ENCODE measurements around the gene MID1. TPM values are rescaled to one million over a fixed set of nuclear protein-coding genes. Genes with fewer than 3 reads are reported as not detected.
A peak's percentile ranks its signal among the peaks of the same experiment; 100 is the strongest.

The MID1 gene
- total and polyA plus RNA-seq, 4 donors: 4.3 to 25.8 (median 12.9) TPM

DNA sequence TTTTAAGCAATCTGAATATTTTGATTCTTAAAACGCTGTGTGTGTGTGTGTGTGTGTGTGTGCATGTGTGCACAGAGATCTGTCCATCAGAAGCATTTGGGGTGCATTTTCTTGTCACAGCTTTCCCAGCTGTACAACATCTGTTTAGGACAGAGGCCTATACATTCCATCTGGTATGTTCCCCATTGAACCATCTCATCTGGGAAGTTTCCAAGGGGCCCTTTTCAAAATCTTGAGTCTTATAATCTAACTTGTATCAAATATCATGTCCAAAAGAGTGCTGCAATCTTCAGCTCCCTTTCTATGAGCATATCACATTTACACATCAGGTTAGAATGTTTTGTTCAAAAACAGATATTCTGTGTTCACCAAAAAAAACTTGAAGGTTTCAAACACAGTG lies 16.5 kb upstream of the MID1 start:
- Histone ChIP-seq H3K27ac (ENCODE audit: low read depth in 1 of 2, low read length in 1 of 2) (no peak overlapping the region), H3K4me1 (ENCODE audit: control insufficient read depth in 5 of 5, insufficient read depth in 5 of 5, low read length in 5 of 5) (no peaks in the 10 kb centered on the region), H3K27me3 (ENCODE audit: control insufficient read depth in 3 of 3, insufficient read depth in 3 of 3, low read length in 2 of 3) (peaks cover 0 to 6% (median 0%) of the 10 kb centered on the region in 3 donors), H3K9me3 (ENCODE audit: control insufficient read depth in 4 of 4, insufficient read depth in 3 of 4, low read length in 3 of 4) (peaks cover 0 to 2% (median 0%) of the 10 kb centered on the region in 4 donors), H3K36me3 (ENCODE audit: control insufficient read depth in 4 of 4, insufficient read depth in 4 of 4, low read length in 4 of 4) (no peaks in the 10 kb centered on the region), H3K4me3 (no peak overlapping the region), H3K9ac (ENCODE audit: insufficient read depth in 1 of 2, low read length in 2 of 2) (no peak overlapping the region)
- ATAC-seq (ENCODE audit: insufficient read depth, low FRiP score) (no peak), DNase-seq (no peak)
- WGBS, 2 donors: 42 to 75% methylated on average over 1 of the region's 1 CpG
- TF ChIP-seq, protein P1, sequence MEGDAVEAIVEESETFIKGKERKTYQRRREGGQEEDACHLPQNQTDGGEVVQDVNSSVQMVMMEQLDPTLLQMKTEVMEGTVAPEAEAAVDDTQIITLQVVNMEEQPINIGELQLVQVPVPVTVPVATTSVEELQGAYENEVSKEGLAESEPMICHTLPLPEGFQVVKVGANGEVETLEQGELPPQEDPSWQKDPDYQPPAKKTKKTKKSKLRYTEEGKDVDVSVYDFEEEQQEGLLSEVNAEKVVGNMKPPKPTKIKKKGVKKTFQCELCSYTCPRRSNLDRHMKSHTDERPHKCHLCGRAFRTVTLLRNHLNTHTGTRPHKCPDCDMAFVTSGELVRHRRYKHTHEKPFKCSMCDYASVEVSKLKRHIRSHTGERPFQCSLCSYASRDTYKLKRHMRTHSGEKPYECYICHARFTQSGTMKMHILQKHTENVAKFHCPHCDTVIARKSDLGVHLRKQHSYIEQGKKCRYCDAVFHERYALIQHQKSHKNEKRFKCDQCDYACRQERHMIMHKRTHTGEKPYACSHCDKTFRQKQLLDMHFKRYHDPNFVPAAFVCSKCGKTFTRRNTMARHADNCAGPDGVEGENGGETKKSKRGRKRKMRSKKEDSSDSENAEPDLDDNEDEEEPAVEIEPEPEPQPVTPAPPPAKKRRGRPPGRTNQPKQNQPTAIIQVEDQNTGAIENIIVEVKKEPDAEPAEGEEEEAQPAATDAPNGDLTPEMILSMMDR (IDR thresholded peaks at IDR 0.05; ENCODE audit: control extremely low read depth, extremely low read depth): no peak

- H3K36me3 ChIP-seq (ENCODE audit: control insufficient read depth in 4 of 4, insufficient read depth in 4 of 4, low read length in 4 of 4): no peaks in the 10 kb centered on the region
- 3 to 18% methylated on average over 3 of the region's 3 CpGs for WGBS, 2 donors
- peaks cover 0 to 6% (median 0%) of the 10 kb centered on the region in 3 donors for H3K27me3 ChIP-seq (ENCODE audit: control insufficient read depth in 3 of 3, insufficient read depth in 3 of 3, low read length in 2 of 3)
- peak; percentile 32 to 73 (median 66) for DNase-seq
- no peaks in the 10 kb centered on the region for H3K4me1 ChIP-seq (ENCODE audit: control insufficient read depth in 5 of 5, insufficient read depth in 5 of 5, low read length in 5 of 5)
- TF ChIP-seq, protein P1 (IDR thresholded peaks at IDR 0.05; ENCODE audit: control extremely low read depth, extremely low read depth): peak; percentile 40
- no peak overlapping the region for H3K4me3 ChIP-seq
- no peak overlapping the region for H3K27ac ChIP-seq (ENCODE audit: low read depth in 1 of 2, low read length in 1 of 2)
- peaks cover 0 to 2% (median 0%) of the 10 kb centered on the region in 4 donors for H3K9me3 ChIP-seq (ENCODE audit: control insufficient read depth in 4 of 4, insufficient read depth in 3 of 4, low read length in 3 of 4)
- no peak for ATAC-seq (ENCODE audit: insufficient read depth, low FRiP score)
- H3K9ac ChIP-seq (ENCODE audit: insufficient read depth in 1 of 2, low read length in 2 of 2): no peak overlapping the region
Measured at GRCh38 chrX:10636337-10636736, 16.0 kb upstream of the MID1 start.

DNA sequence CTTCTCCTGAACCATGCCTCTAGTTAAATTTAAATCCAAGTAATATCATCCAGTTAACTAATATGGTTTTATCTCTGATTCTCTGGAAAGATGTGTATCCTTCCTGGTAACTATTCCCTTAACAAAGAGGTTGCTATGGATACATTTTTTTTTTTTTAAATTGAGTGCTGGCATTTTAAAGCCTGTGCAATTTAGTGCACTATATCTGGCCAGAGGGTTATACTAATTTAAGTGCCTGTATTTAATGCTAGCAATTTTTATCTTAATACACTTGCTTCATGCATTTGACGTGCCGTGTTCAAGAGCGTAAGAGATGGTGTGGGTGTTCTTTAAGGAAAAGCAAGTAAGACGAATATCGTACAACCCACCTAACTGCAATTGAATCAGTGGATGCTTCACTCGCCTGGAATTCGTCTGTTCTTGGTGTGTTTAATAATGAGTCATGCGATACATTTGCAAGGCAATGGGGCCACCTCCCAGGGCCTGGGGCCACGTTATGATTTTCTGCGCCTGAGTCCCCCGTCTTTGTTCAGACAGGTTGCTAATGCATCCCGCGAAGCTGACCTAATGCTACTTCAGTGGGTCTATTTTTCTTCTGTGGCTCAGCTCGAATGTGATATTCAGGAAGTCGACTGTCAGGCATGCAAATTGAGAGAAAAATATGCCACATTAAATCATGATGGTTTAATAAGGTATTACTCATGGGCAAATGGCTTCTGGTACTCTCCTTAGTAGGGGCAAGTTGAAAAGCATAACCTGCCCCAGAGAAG lies 14.2 kb upstream of the MID1 start:
- Histone ChIP-seq H3K27ac (ENCODE audit: low read depth in 1 of 2, low read length in 1 of 2) (no peak overlapping the region), H3K36me3 (ENCODE audit: control insufficient read depth in 4 of 4, insufficient read depth in 4 of 4, low read length in 4 of 4) (no peaks in the 10 kb centered on the region), H3K9me3 (ENCODE audit: control insufficient read depth in 4 of 4, insufficient read depth in 3 of 4, low read length in 3 of 4) (peaks cover 0 to 2% (median 0%) of the 10 kb centered on the region in 4 donors), H3K4me3 (no peak overlapping the region), H3K9ac (ENCODE audit: insufficient read depth in 1 of 2, low read length in 2 of 2) (no peak overlapping the region), H3K27me3 (ENCODE audit: control insufficient read depth in 3 of 3, insufficient read depth in 3 of 3, low read length in 2 of 3) (peaks cover 0 to 16% (median 0%) of the 10 kb centered on the region in 3 donors), H3K4me1 (ENCODE audit: control insufficient read depth in 5 of 5, insufficient read depth in 5 of 5, low read length in 5 of 5) (no peaks in the 10 kb centered on the region)
- WGBS, 2 donors: 68 to 78% methylated on average over 15 of the region's 15 CpGs
- ATAC-seq (ENCODE audit: insufficient read depth, low FRiP score) (no peak), DNase-seq (no peak)
- TF ChIP-seq, protein P1 (IDR thresholded peaks at IDR 0.05; ENCODE audit: control extremely low read depth, extremely low read depth): no peak
